HEK293 (cell line): ENCODE data around the gene GATC.

ENCODE experiments used
- BCL11B ChIP-seq: fragments of 450-650 bp; formaldehyde crosslinking; IDR thresholded peaks from 2 replicates; pipeline ENCODE4 v1.5.1; 2016; ENCODE audit warnings: low read depth, missing biosample characterization, missing genetic modification characterization
- CTCF ChIP-seq: fragments of 450-650 bp; formaldehyde crosslinking; IDR thresholded peaks from 2 replicates; pipeline ENCODE4 v1.5.1; 2016; ENCODE audit warnings: missing biosample characterization, missing genetic modification characterization
- ELK4 ChIP-seq: IDR thresholded peaks from 2 replicates; pipeline ENCODE4 v1.6.1; 2011; ENCODE audit warnings: mild to moderate bottlenecking, low read depth, low read length, borderline replicate concordance
- FEZF1 ChIP-seq: fragments of 450-650 bp; formaldehyde crosslinking; IDR thresholded peaks from 2 replicates; pipeline ENCODE4 v1.5.1; 2016; ENCODE audit warnings: missing biosample characterization, missing genetic modification characterization
- GFI1B ChIP-seq: fragments of 450-650 bp; formaldehyde crosslinking; IDR thresholded peaks from 2 replicates; pipeline ENCODE4 v1.5.1; 2016; ENCODE audit warnings: missing biosample characterization, missing genetic modification characterization
- GLIS1 ChIP-seq: fragments of 450-650 bp; formaldehyde crosslinking; IDR thresholded peaks from 2 replicates; pipeline ENCODE4 v1.5.1; 2016; ENCODE audit warnings: missing biosample characterization, missing genetic modification characterization
- INSM2 ChIP-seq: fragments of 450-650 bp; formaldehyde crosslinking; IDR thresholded peaks from 2 replicates; pipeline ENCODE4 v1.5.1; 2016; ENCODE audit warnings: missing biosample characterization, missing genetic modification characterization
- PRDM2 ChIP-seq: fragments of 450-650 bp; formaldehyde crosslinking; IDR thresholded peaks from 2 replicates; pipeline ENCODE4 v1.5.1; 2016; ENCODE audit warnings: missing biosample characterization, missing genetic modification characterization, borderline replicate concordance
- SCRT2 ChIP-seq: fragments of 450-650 bp; formaldehyde crosslinking; IDR thresholded peaks from 2 replicates; pipeline ENCODE4 v1.5.1; 2016; ENCODE audit warnings: missing biosample characterization, missing genetic modification characterization
- WT1 ChIP-seq: fragments of 450-650 bp; formaldehyde crosslinking; IDR thresholded peaks from 2 replicates; pipeline ENCODE4 v1.5.1; 2016; ENCODE audit warnings: missing biosample characterization, missing genetic modification characterization
- ZBTB26 ChIP-seq: fragments of 450-650 bp; formaldehyde crosslinking; optimal IDR thresholded peaks from 2 replicates; pipeline ENCODE3; 2016; ENCODE audit warnings: missing biosample characterization, mild to moderate bottlenecking, missing genetic modification characterization
- ZNF10 ChIP-seq: fragments of 450-650 bp; formaldehyde crosslinking; IDR thresholded peaks from 2 replicates; pipeline ENCODE4 v1.5.1; 2017; ENCODE audit warnings: missing biosample characterization, missing genetic modification characterization
- ZNF121 ChIP-seq: fragments of 450-650 bp; formaldehyde crosslinking; IDR thresholded peaks from 2 replicates; pipeline ENCODE4 v1.5.1; 2016; ENCODE audit warnings: missing biosample characterization, missing genetic modification characterization
- ZNF280C ChIP-seq: fragments of 450-650 bp; formaldehyde crosslinking; IDR thresholded peaks from 2 replicates; pipeline ENCODE4 v1.5.1; 2016; ENCODE audit warnings: missing biosample characterization, missing genetic modification characterization
- ZNF292 ChIP-seq: fragments of 450-650 bp; formaldehyde crosslinking; IDR thresholded peaks from 2 replicates; pipeline ENCODE4 v1.5.1; 2016; ENCODE audit warnings: low read depth, missing biosample characterization, missing genetic modification characterization, borderline replicate concordance
- ZNF341 ChIP-seq: fragments of 450-650 bp; formaldehyde crosslinking; IDR thresholded peaks from 2 replicates; pipeline ENCODE4; 2016; ENCODE audit warnings: low read depth, missing biosample characterization, missing genetic modification characterization
- ZNF514 ChIP-seq: fragments of 450-650 bp; formaldehyde crosslinking; IDR thresholded peaks from 2 replicates; pipeline ENCODE4 v1.5.1; 2016; ENCODE audit warnings: missing biosample characterization, missing genetic modification characterization
- ZNF521 ChIP-seq: fragments of 450-650 bp; formaldehyde crosslinking; IDR thresholded peaks from 2 replicates; pipeline ENCODE4 v1.5.1; 2017; ENCODE audit warnings: missing biosample characterization, mild to moderate bottlenecking, missing genetic modification characterization
- ZNF549 ChIP-seq: fragments of 450-650 bp; IDR thresholded peaks from 2 replicates; pipeline ENCODE4 v1.5.1; 2018; ENCODE audit warnings: missing biosample characterization, missing genetic modification characterization, mild to moderate bottlenecking, inconsistent platforms, moderate library complexity
- ZNF639 ChIP-seq: fragments of 450-650 bp; formaldehyde crosslinking; IDR thresholded peaks from 2 replicates; pipeline ENCODE4 v1.5.1; 2016; ENCODE audit warnings: missing biosample characterization, missing genetic modification characterization
- ZNF692 ChIP-seq: fragments of 450-650 bp; formaldehyde crosslinking; IDR thresholded peaks from 2 replicates; pipeline ENCODE4 v1.5.1; 2016; ENCODE audit warnings: missing biosample characterization, missing genetic modification characterization
- ZNF791 ChIP-seq: fragments of 450-650 bp; formaldehyde crosslinking; IDR thresholded peaks from 2 replicates; pipeline ENCODE4 v1.5.1; 2016; ENCODE audit warnings: missing biosample characterization, missing genetic modification characterization

GATC gene

GRCh38 chr12:120428597-120429229 is 17.5 kb upstream of the GATC start (continued):
- TF ChIP-seq SCRT2 = no peak
- no peak for TF ChIP-seq ZNF121 (tag by site-specific recombination)
- TF ChIP-seq WT1 (tag by site-specific recombination) = peak; percentile 93
- no peak for TF ChIP-seq ZNF292 (tag by site-specific recombination)
- no peak for TF ChIP-seq ZNF692
- no peak for TF ChIP-seq ZNF280C (tag by site-specific recombination)
- TF ChIP-seq GFI1B (tag by site-specific recombination) = no peak
- no peak for TF ChIP-seq ZNF514 (tag by site-specific recombination)
- TF ChIP-seq ZNF549 (tag by site-specific recombination) = no peak
- TF ChIP-seq GLIS1 = peak; percentile 97
- TF ChIP-seq FEZF1 = no peak
- TF ChIP-seq ZBTB26 (tag by site-specific recombination) = no peak
- no peak for TF ChIP-seq ZNF791 (tag by site-specific recombination)
- TF ChIP-seq PRDM2 (tag by site-specific recombination) = no peak
- no peak for TF ChIP-seq ZNF639 (tag by site-specific recombination)
- no peak for TF ChIP-seq ELK4
- no peak for TF ChIP-seq ZNF521 (tag by site-specific recombination)
- TF ChIP-seq ZNF10 (tag by site-specific recombination) = no peak
- TF ChIP-seq CTCF (tag by site-specific recombination) = no peak
- no peak for TF ChIP-seq ZNF341
- TF ChIP-seq INSM2 (tag by site-specific recombination) = no peak
- TF ChIP-seq BCL11B (tag by site-specific recombination) = no peak
